ENCODE data around the gene DGKI.

DGKI gene

GRCh38 chr7:137789215-137789882 is 57.4 kb downstream of the DGKI start:
- DNase-seq (ENCODE audit: low read depth, low spot score): no peak
- Histone ChIP-seq H3K9me3 (ENCODE audit: insufficient read depth, low read length) (no peaks in the 10 kb centered on the region), H3K9ac (ENCODE audit: insufficient read length, low read depth) (no peak overlapping the region), H3K4me1 (ENCODE audit: insufficient read depth, insufficient read length) (no peaks in the 10 kb centered on the region), H3K27me3 (ENCODE audit: insufficient read depth, insufficient read length) (no peaks in the 10 kb centered on the region), H3K4me3 (ENCODE audit: insufficient read length, low read depth) (no peak overlapping the region), H3K36me3 (ENCODE audit: insufficient read depth, insufficient read length, low read length) (no peaks in the 10 kb centered on the region)
- TF ChIP-seq ZNF274 (IDR thresholded peaks at IDR 0.05; ENCODE audit: low read depth, low read length) (no peak), SUZ12 (IDR thresholded peaks at IDR 0.05; ENCODE audit: extremely low read depth, insufficient read depth, insufficient read length) (no peak), YY1 (IDR thresholded peaks at IDR 0.05; ENCODE audit: insufficient read depth, insufficient read length) (no peak)

- TF ChIP-seq ZNF274 (IDR thresholded peaks at IDR 0.05; ENCODE audit: low read depth, low read length) (no peak), YY1 (IDR thresholded peaks at IDR 0.05; ENCODE audit: insufficient read depth, insufficient read length) (no peak), SUZ12 (IDR thresholded peaks at IDR 0.05; ENCODE audit: extremely low read depth, insufficient read depth, insufficient read length) (no peak)
- DNase-seq (ENCODE audit: low read depth, low spot score): no peak
- no peaks in the 10 kb centered on the region for H3K27me3 ChIP-seq (ENCODE audit: insufficient read depth, insufficient read length)
- H3K9me3 ChIP-seq (ENCODE audit: insufficient read depth, low read length): no peaks in the 10 kb centered on the region
- no peaks in the 10 kb centered on the region for H3K36me3 ChIP-seq (ENCODE audit: insufficient read depth, insufficient read length, low read length)
- H3K4me1 ChIP-seq (ENCODE audit: insufficient read depth, insufficient read length): no peaks in the 10 kb centered on the region
- no peak overlapping the region for H3K4me3 ChIP-seq (ENCODE audit: insufficient read length, low read depth)
- no peak overlapping the region for H3K9ac ChIP-seq (ENCODE audit: insufficient read length, low read depth)
Observed at GRCh38 chr7:137787301-137787976, 59.3 kb downstream of the DGKI start.

GRCh38 chr7:137778511-137778910 is 68.3 kb downstream of the DGKI start:
- Histone ChIP-seq H3K27me3 (ENCODE audit: insufficient read depth, insufficient read length) (no peaks in the 10 kb centered on the region), H3K4me3 (ENCODE audit: insufficient read length, low read depth) (no peak overlapping the region), H3K9ac (ENCODE audit: insufficient read length, low read depth) (no peak overlapping the region), H3K9me3 (ENCODE audit: insufficient read depth, low read length) (no peaks in the 10 kb centered on the region), H3K36me3 (ENCODE audit: insufficient read depth, insufficient read length, low read length) (no peaks in the 10 kb centered on the region), H3K4me1 (ENCODE audit: insufficient read depth, insufficient read length) (peaks cover 3% of the 10 kb centered on the region)
- DNase-seq (ENCODE audit: low read depth, low spot score): no peak
- no peak for TF ChIP-seq YY1 (IDR thresholded peaks at IDR 0.05; ENCODE audit: insufficient read depth, insufficient read length)
- no peak for TF ChIP-seq ZNF274 (IDR thresholded peaks at IDR 0.05; ENCODE audit: low read depth, low read length)
- no peak for TF ChIP-seq SUZ12 (IDR thresholded peaks at IDR 0.05; ENCODE audit: extremely low read depth, insufficient read depth, insufficient read length)

GRCh38 chr7:137774793-137775201 is 72.0 kb downstream of the DGKI start:
- Histone ChIP-seq H3K4me3 (ENCODE audit: insufficient read length, low read depth) (no peak overlapping the region), H3K4me1 (ENCODE audit: insufficient read depth, insufficient read length) (no peaks in the 10 kb centered on the region), H3K27me3 (ENCODE audit: insufficient read depth, insufficient read length) (no peaks in the 10 kb centered on the region), H3K9me3 (ENCODE audit: insufficient read depth, low read length) (no peaks in the 10 kb centered on the region), H3K9ac (ENCODE audit: insufficient read length, low read depth) (no peak overlapping the region), H3K36me3 (ENCODE audit: insufficient read depth, insufficient read length, low read length) (no peaks in the 10 kb centered on the region)
- TF ChIP-seq YY1 (IDR thresholded peaks at IDR 0.05; ENCODE audit: insufficient read depth, insufficient read length) (no peak), ZNF274 (IDR thresholded peaks at IDR 0.05; ENCODE audit: low read depth, low read length) (no peak), SUZ12 (IDR thresholded peaks at IDR 0.05; ENCODE audit: extremely low read depth, insufficient read depth, insufficient read length) (no peak)
- no peak for DNase-seq (ENCODE audit: low read depth, low spot score)

- Histone ChIP-seq H3K9me3 (ENCODE audit: insufficient read depth, low read length) (no peaks in the 10 kb centered on the region), H3K4me1 (ENCODE audit: insufficient read depth, insufficient read length) (no peaks in the 10 kb centered on the region), H3K4me3 (ENCODE audit: insufficient read length, low read depth) (no peak overlapping the region), H3K36me3 (ENCODE audit: insufficient read depth, insufficient read length, low read length) (no peaks in the 10 kb centered on the region), H3K9ac (ENCODE audit: insufficient read length, low read depth) (no peak overlapping the region), H3K27me3 (ENCODE audit: insufficient read depth, insufficient read length) (no peaks in the 10 kb centered on the region)
- TF ChIP-seq ZNF274 (IDR thresholded peaks at IDR 0.05; ENCODE audit: low read depth, low read length): no peak
- TF ChIP-seq SUZ12 (IDR thresholded peaks at IDR 0.05; ENCODE audit: extremely low read depth, insufficient read depth, insufficient read length): no peak
- no peak for TF ChIP-seq YY1 (IDR thresholded peaks at IDR 0.05; ENCODE audit: insufficient read depth, insufficient read length)
- DNase-seq (ENCODE audit: low read depth, low spot score): no peak
Observed at GRCh38 chr7:137772748-137773147, 74.0 kb downstream of the DGKI start.

- H3K4me1 ChIP-seq (ENCODE audit: insufficient read depth, insufficient read length): no peaks in the 10 kb centered on the region
- DNase-seq (ENCODE audit: low read depth, low spot score): no peak
- H3K9ac ChIP-seq (ENCODE audit: insufficient read length, low read depth): no peak overlapping the region
- H3K36me3 ChIP-seq (ENCODE audit: insufficient read depth, insufficient read length, low read length): no peaks in the 10 kb centered on the region
- no peak overlapping the region for H3K4me3 ChIP-seq (ENCODE audit: insufficient read length, low read depth)
- no peaks in the 10 kb centered on the region for H3K27me3 ChIP-seq (ENCODE audit: insufficient read depth, insufficient read length)
- no peaks in the 10 kb centered on the region for H3K9me3 ChIP-seq (ENCODE audit: insufficient read depth, low read length)
- no peak for TF ChIP-seq YY1 (IDR thresholded peaks at IDR 0.05; ENCODE audit: insufficient read depth, insufficient read length)
- no peak for TF ChIP-seq ZNF274 (IDR thresholded peaks at IDR 0.05; ENCODE audit: low read depth, low read length)
- no peak for TF ChIP-seq SUZ12 (IDR thresholded peaks at IDR 0.05; ENCODE audit: extremely low read depth, insufficient read depth, insufficient read length)
Observed at GRCh38 chr7:137772316-137772715, 74.5 kb downstream of the DGKI start.

- TF ChIP-seq ZNF274 (IDR thresholded peaks at IDR 0.05; ENCODE audit: low read depth, low read length): no peak
- TF ChIP-seq YY1 (IDR thresholded peaks at IDR 0.05; ENCODE audit: insufficient read depth, insufficient read length): no peak
- TF ChIP-seq SUZ12 (IDR thresholded peaks at IDR 0.05; ENCODE audit: extremely low read depth, insufficient read depth, insufficient read length): no peak
- Histone ChIP-seq H3K9ac (ENCODE audit: insufficient read length, low read depth) (no peak overlapping the region), H3K4me3 (ENCODE audit: insufficient read length, low read depth) (no peak overlapping the region), H3K4me1 (ENCODE audit: insufficient read depth, insufficient read length) (no peaks in the 10 kb centered on the region), H3K36me3 (ENCODE audit: insufficient read depth, insufficient read length, low read length) (no peaks in the 10 kb centered on the region), H3K27me3 (ENCODE audit: insufficient read depth, insufficient read length) (no peaks in the 10 kb centered on the region), H3K9me3 (ENCODE audit: insufficient read depth, low read length) (no peaks in the 10 kb centered on the region)
- no peak for DNase-seq (ENCODE audit: low read depth, low spot score)
Observed at GRCh38 chr7:137771679-137772078, 75.1 kb downstream of the DGKI start.

All from NT2/D1 (cell line).